ENCODE measurements around the gene ACSF3.

Gene ACSF3

DNA sequence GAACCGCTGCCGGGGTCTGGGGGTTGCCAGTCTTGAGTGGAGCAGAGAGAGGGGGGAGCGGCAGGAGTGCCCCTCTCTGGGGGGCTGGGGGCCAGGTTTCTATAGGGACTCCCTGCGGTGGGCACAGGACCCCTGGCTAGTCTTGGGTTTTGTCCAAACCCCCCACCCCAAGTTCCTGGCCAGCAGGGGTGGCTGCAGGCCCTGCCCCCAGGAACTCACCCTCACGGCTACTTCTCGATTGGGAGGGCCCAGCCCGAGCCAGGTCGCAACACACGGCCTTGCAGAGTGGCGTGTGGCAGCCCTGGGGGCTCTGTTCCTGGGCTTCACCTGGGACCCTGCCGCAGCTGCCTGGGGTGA, 78.5 kb downstream of the ACSF3 start:
- no peak for ATAC-seq
- no peak for TF ChIP-seq ZFP3 (CRISPR knock-in tag; IDR thresholded peaks at IDR 0.05)
- no peak for TF ChIP-seq PATZ1 (CRISPR knock-in tag; IDR thresholded peaks at IDR 0.05; ENCODE audit: borderline replicate concordance)
- TF ChIP-seq ARNTL (CRISPR knock-in tag; IDR thresholded peaks at IDR 0.05; ENCODE audit: borderline replicate concordance, low read depth), result no peak
- TF ChIP-seq TCF4 (CRISPR knock-in tag; IDR thresholded peaks at IDR 0.05; ENCODE audit: borderline replicate concordance), result no peak
- no peak for TF ChIP-seq ZNF70 (CRISPR knock-in tag; IDR thresholded peaks at IDR 0.05)
- TF ChIP-seq BACH2 (CRISPR knock-in tag; IDR thresholded peaks at IDR 0.05; ENCODE audit: borderline replicate concordance), result no peak
- no peak for TF ChIP-seq CSDC2 (CRISPR knock-in tag; IDR thresholded peaks at IDR 0.05)
- TF ChIP-seq, protein P1, sequence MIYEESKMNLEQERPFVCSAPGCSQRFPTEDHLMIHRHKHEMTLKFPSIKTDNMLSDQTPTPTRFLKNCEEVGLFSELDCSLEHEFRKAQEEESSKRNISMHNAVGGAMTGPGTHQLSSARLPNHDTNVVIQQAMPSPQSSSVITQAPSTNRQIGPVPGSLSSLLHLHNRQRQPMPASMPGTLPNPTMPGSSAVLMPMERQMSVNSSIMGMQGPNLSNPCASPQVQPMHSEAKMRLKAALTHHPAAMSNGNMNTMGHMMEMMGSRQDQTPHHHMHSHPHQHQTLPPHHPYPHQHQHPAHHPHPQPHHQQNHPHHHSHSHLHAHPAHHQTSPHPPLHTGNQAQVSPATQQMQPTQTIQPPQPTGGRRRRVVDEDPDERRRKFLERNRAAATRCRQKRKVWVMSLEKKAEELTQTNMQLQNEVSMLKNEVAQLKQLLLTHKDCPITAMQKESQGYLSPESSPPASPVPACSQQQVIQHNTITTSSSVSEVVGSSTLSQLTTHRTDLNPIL (CRISPR knock-in tag; IDR thresholded peaks at IDR 0.05; ENCODE audit: low read depth), result no peak
- no peak for TF ChIP-seq SNAI2 (CRISPR knock-in tag; IDR thresholded peaks at IDR 0.05)

DNA sequence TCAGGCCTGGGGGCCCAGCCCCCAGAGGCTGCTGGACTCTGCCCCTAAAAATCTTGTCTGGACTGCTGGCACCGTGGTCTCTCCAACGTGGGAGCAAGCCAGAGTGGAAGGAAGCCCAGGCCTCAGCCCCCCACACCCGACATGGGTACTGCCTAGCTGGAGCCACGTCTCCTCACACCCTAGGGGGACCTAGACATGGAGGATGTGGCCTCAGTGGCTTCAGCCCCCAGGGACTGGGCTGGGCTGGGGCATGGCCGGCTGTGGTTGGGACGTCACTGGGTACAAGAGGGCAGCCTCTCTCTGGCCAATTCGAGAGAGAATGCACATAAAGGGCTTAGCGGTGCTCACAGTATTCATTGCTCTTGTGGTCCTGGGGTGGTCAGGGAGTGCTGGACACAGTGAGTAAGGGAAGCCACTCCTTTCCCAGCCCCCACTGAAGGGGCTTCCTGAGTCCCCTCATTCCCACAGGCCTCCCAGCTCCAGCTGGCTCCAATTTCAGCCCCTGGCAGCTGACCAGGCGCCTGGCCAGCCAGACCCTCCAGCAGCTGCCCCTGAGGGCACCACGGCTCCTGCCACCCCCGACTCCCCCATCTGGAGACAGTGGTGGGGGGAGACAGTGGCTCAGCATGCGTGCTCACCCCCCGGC, 79.0 kb downstream of the ACSF3 start:
- ATAC-seq, result peak; percentile 3; the same call in 1 of the 3 replicates

DNA sequence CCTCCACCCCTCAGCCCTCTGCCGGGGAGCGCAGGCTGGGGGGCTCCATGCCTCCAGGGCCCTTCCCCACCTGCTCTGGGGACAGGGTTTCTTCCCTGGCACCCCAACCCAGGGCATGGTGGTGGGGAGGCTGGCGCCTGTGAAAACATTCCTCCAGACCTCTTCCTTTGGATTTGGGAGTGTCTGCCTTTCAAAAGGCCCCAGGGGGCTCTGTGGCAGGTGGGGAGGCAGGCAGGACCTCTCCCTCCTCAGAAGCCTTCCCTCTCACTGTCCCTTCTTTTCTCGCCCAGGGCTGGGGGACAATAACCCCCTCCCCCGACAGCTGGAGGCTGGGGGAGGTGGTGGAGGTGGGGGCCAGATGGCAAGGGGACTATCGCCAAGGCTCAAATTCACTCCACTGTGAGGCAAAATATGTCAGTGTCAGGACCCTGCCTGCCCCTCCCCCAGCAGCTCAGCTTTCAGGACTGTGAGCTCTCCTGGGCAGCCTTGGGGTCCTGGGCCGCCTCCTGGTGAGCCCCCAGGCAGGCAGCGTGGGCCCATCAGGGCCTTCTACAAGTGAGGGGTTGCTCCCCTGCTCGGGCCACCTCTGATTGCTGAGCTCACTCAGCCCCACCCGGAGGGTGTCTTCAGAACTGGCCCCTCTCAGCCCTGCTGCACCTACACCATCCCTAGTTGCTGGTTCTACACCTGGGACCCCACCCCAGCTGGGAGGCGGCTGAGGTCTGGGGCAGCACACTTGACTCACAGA, 79.7 kb downstream of the ACSF3 start:
- no peak for ATAC-seq
- TF ChIP-seq ZFP3 (CRISPR knock-in tag; IDR thresholded peaks at IDR 0.05) (no peak), TOX (CRISPR knock-in tag; IDR thresholded peaks at IDR 0.05; ENCODE audit: borderline replicate concordance) (no peak), TCF4 (CRISPR knock-in tag; IDR thresholded peaks at IDR 0.05; ENCODE audit: borderline replicate concordance) (no peak), GLIS3 (CRISPR knock-in tag; IDR thresholded peaks at IDR 0.05) (no peak), PATZ1 (CRISPR knock-in tag; IDR thresholded peaks at IDR 0.05; ENCODE audit: borderline replicate concordance) (no peak), RARB (CRISPR knock-in tag; IDR thresholded peaks at IDR 0.05) (no peak), PPARA (CRISPR knock-in tag; IDR thresholded peaks at IDR 0.05; ENCODE audit: borderline replicate concordance) (no peak), ZNF8 (CRISPR knock-in tag; IDR thresholded peaks at IDR 0.05) (no peak), ARNTL (CRISPR knock-in tag; IDR thresholded peaks at IDR 0.05; ENCODE audit: borderline replicate concordance, low read depth) (no peak), TSHZ2 (CRISPR knock-in tag; IDR thresholded peaks at IDR 0.05) (no peak), ZFP30 (CRISPR knock-in tag; IDR thresholded peaks at IDR 0.05) (no peak), CSDC2 (CRISPR knock-in tag; IDR thresholded peaks at IDR 0.05) (no peak), OSR1 (CRISPR knock-in tag; IDR thresholded peaks at IDR 0.05) (no peak), ZC3H10 (CRISPR knock-in tag; IDR thresholded peaks at IDR 0.05) (no peak), ZNF565 (CRISPR knock-in tag; conservative IDR thresholded peaks at IDR 0.05; ENCODE audit: low read depth) (no peak), ESRRG (CRISPR knock-in tag; IDR thresholded peaks at IDR 0.05) (no peak)
- TF ChIP-seq, protein P2, sequence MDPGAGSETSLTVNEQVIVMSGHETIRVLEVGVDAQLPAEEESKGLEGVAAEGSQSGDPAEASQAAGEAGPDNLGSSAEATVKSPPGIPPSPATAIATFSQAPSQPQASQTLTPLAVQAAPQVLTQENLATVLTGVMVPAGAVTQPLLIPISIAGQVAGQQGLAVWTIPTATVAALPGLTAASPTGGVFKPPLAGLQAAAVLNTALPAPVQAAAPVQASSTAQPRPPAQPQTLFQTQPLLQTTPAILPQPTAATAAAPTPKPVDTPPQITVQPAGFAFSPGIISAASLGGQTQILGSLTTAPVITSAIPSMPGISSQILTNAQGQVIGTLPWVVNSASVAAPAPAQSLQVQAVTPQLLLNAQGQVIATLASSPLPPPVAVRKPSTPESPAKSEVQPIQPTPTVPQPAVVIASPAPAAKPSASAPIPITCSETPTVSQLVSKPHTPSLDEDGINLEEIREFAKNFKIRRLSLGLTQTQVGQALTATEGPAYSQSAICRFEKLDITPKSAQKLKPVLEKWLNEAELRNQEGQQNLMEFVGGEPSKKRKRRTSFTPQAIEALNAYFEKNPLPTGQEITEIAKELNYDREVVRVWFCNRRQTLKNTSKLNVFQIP (CRISPR knock-in tag; IDR thresholded peaks at IDR 0.05; ENCODE audit: borderline replicate concordance, low read depth), result no peak
- TF ChIP-seq, protein P1 (CRISPR knock-in tag; IDR thresholded peaks at IDR 0.05; ENCODE audit: low read depth), result no peak

More for the DNA sequence above, 79.0 kb downstream of the ACSF3 start:
- no peak for TF ChIP-seq ZNF70 (CRISPR knock-in tag; IDR thresholded peaks at IDR 0.05)
- TF ChIP-seq RARB (CRISPR knock-in tag; IDR thresholded peaks at IDR 0.05), result no peak
- TF ChIP-seq OSR1 (CRISPR knock-in tag; IDR thresholded peaks at IDR 0.05), result no peak
- TF ChIP-seq ZFP3 (CRISPR knock-in tag; IDR thresholded peaks at IDR 0.05), result no peak
- no peak for TF ChIP-seq ZC3H10 (CRISPR knock-in tag; IDR thresholded peaks at IDR 0.05)
- TF ChIP-seq TCF4 (CRISPR knock-in tag; IDR thresholded peaks at IDR 0.05; ENCODE audit: borderline replicate concordance), result no peak
- no peak for TF ChIP-seq ZNF8 (CRISPR knock-in tag; IDR thresholded peaks at IDR 0.05)
- TF ChIP-seq ZFP30 (CRISPR knock-in tag; IDR thresholded peaks at IDR 0.05), result no peak
- TF ChIP-seq, protein P2 (CRISPR knock-in tag; IDR thresholded peaks at IDR 0.05; ENCODE audit: borderline replicate concordance, low read depth), result no peak
- TF ChIP-seq SNAI2 (CRISPR knock-in tag; IDR thresholded peaks at IDR 0.05), result no peak

Data from SK-N-SH treated with all-trans-retinoic acid at 6 μM for 48 hours (cell line).